Body of pancreas (tissue), 4 donors: Measurements from ENCODE around the gene EDIL3.

Experiments
- POLR2A ChIP-seq, 3 donors: fragments of 450-650 bp; IDR thresholded peaks; one replicate each; pipeline ENCODE4 v1.6.1; 2016; ENCODE audit warnings: antibody characterized with exemption in 3 of 3, mild to moderate bottlenecking in 2 of 3
- TF ChIP-seq, protein P1 (sequence below), 7 experiments: fragments of 450-650 bp in 4 of 7; fragments of 200-600 bp in 3 of 7; sonication (generic) in 3 of 7; IDR thresholded peaks; one replicate each; pipeline ENCODE4 v1.5.1; 2016 to 2019; ENCODE audit warnings: antibody characterized with exemption in 7 of 7

DNA sequence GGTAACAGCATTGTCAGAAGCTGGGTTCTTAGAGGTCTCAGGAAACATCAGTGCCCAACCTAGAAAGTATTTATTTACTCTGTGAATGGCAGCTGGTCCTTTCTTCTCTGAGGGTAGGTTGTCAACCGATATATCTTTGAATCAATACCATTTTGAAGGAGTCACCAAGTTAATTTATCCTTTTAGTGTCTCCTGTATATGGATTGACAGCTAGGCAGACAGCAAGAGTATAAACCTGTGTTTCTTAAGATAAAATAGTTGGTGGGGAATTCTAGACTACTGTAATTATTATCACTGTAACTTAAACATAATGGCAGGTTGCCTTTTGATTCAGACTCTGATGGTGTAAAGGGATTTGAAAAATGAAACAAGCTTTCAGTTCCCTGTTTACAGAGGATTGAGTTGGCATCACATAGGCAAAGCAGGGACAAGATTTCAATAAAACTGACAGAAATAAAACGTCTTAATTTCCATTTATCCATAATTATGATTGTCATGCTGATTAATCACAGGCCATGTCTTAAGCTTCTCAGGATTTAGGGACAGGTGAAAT lies 473.2 kb downstream of the EDIL3 start:
- TF ChIP-seq, protein P1, sequence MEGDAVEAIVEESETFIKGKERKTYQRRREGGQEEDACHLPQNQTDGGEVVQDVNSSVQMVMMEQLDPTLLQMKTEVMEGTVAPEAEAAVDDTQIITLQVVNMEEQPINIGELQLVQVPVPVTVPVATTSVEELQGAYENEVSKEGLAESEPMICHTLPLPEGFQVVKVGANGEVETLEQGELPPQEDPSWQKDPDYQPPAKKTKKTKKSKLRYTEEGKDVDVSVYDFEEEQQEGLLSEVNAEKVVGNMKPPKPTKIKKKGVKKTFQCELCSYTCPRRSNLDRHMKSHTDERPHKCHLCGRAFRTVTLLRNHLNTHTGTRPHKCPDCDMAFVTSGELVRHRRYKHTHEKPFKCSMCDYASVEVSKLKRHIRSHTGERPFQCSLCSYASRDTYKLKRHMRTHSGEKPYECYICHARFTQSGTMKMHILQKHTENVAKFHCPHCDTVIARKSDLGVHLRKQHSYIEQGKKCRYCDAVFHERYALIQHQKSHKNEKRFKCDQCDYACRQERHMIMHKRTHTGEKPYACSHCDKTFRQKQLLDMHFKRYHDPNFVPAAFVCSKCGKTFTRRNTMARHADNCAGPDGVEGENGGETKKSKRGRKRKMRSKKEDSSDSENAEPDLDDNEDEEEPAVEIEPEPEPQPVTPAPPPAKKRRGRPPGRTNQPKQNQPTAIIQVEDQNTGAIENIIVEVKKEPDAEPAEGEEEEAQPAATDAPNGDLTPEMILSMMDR (IDR thresholded peaks at IDR 0.05), result no peak
- no peak for TF ChIP-seq POLR2A (IDR thresholded peaks at IDR 0.05)
